K562 (cell line): ENCODE measurements around the gene COX4I2.
A peak's percentile ranks its signal among the peaks of the same experiment; 100 is the strongest.

Experiments used
- ATF1 ChIP-seq, 2 experiments: fragments of 450-650 bp in 1 of 2; IDR thresholded peaks; 2 replicates each; pipeline ENCODE4 v1.6.1; 2016; ENCODE audit warnings: missing compliant biosample characterization in 1 of 2, missing genetic modification characterization in 1 of 2
- ETV6 ChIP-seq, 3 experiments: fragments of 150-350 bp in 1 of 3; sonication (generic) in 1 of 3; formaldehyde crosslinking in 1 of 3; IDR thresholded peaks; 2 replicates each; pipeline versions ENCODE4 v1.6.1 to v1.8.0; 2014 to 2022; ENCODE audit warnings: borderline replicate concordance in 2 of 3, low read depth in 2 of 3, antibody characterized with exemption in 1 of 3, low read length in 1 of 3, mild to moderate bottlenecking in 1 of 3, missing genetic modification reagents in 1 of 3
- MTA3 ChIP-seq: fragments of 450-650 bp; formaldehyde crosslinking; IDR thresholded peaks from 2 replicates; pipeline ENCODE4 v1.6.1; 2017; ENCODE audit warnings: mild to moderate bottlenecking, borderline replicate concordance
- PCBP2 ChIP-seq: fragments of 200-400 bp; formaldehyde crosslinking; IDR thresholded peaks from 2 replicates; pipeline ENCODE4 v1.6.1; 2018; ENCODE audit warnings: low read length, low read depth, mild to moderate bottlenecking, moderate library complexity; ENCODE audit not compliant: poor library complexity, severe bottlenecking
- POLR2A ChIP-seq: fragments of 450-650 bp; conservative IDR thresholded peaks from 2 replicates; pipeline ENCODE4 v1.6.1; 2016
- PRDM10 ChIP-seq: fragments of 450-650 bp; IDR thresholded peaks from 2 replicates; pipeline ENCODE4 v1.6.1; 2018; ENCODE audit not compliant: partially characterized antibody
- SETDB1 ChIP-seq: IDR thresholded peaks from one replicate; pipeline ENCODE4 v1.6.1; 2012; ENCODE audit warnings: low read length, control low read depth, inconsistent platforms
- TCF7 ChIP-seq: sonication (generic); IDR thresholded peaks from 2 replicates; pipeline ENCODE4 v1.6.1; 2016; ENCODE audit warnings: antibody characterized with exemption, borderline replicate concordance
- TFE3 ChIP-seq: fragments of 450-650 bp; formaldehyde crosslinking; IDR thresholded peaks from 2 replicates; pipeline ENCODE4 v1.4.0; 2020; ENCODE audit warnings: mild to moderate bottlenecking, mixed read lengths
- ZNF324 ChIP-seq: fragments of 250-450 bp; sonication (Bioruptor Pico); IDR thresholded peaks from 2 replicates; pipeline ENCODE4 v1.4.0; 2020; ENCODE audit warnings: mild to moderate bottlenecking
- ZNF707 ChIP-seq: fragments of 250-450 bp; sonication (Bioruptor Pico); conservative IDR thresholded peaks from 2 replicates; pipeline ENCODE4 v1.8.0; 2022; ENCODE audit warnings: inconsistent platforms, mild to moderate bottlenecking, moderate library complexity
- TF ChIP-seq, protein P1 (sequence below), 2 experiments: fragments of 450-650 bp in 1 of 2; sonication (generic) in 1 of 2; formaldehyde crosslinking in 1 of 2; IDR thresholded peaks in 1 of 2; conservative IDR thresholded peaks in 1 of 2; 2 replicates each; pipeline versions ENCODE4 v1.6.1 to v1.8.1; 2016 to 2023; ENCODE audit warnings: mild to moderate bottlenecking in 2 of 2, moderate library complexity in 2 of 2, inconsistent platforms in 1 of 2, missing genetic modification reagents in 1 of 2
- TF ChIP-seq, protein P2 (sequence below), 3 experiments: IDR thresholded peaks in 2 of 3; conservative IDR thresholded peaks in 1 of 3; 2 replicates each; pipeline ENCODE4 v1.5.1; 2011 to 2012; ENCODE audit warnings: low read length in 3 of 3, mild to moderate bottlenecking in 3 of 3, control low read depth in 2 of 3, improper control_type of control experiment in 1 of 3, inconsistent platforms in 1 of 3, low read depth in 1 of 3, mixed read lengths in 1 of 3, moderate library complexity in 1 of 3; ENCODE audit not compliant: insufficient read depth in 2 of 3
- TF ChIP-seq, protein P3 (sequence below): sonication (generic); formaldehyde crosslinking; IDR thresholded peaks from 2 replicates; pipeline ENCODE4 v1.8.1; 2023; ENCODE audit warnings: mild to moderate bottlenecking, missing genetic modification reagents

DNA sequence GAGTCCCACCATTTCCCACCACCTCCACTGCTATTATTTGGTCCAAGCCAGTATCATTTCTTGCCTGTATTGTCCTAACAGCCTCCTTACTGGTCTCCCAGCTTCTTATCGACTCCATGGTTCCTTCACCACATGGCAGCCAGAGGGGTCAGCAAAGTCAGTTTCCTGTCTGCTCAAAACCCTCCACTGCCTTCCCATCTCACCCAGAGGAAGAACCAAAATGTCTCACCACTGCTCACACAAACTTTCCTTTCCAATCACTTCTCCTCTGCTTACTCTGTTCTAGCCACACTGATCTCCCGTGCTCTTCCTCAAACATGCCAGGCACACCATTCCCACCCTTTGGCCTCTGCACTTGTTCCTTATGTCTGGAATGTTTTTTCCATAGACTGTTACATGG, 45.2 kb downstream of the COX4I2 start:
- TF ChIP-seq POLR2A (peak; percentile 51; the same call in 1 of the 2 replicates), ETV6 (IDR thresholded peaks at IDR 0.05; ENCODE audit: borderline replicate concordance in 1 of 2, low read depth in 2 of 2, low read length in 1 of 2) (no peak), ETV6 (CRISPR knock-in tag; IDR thresholded peaks at IDR 0.05; ENCODE audit: borderline replicate concordance) (no peak), PRDM10 (no peak), MTA3 (no peak), SETDB1 (no peak), ATF1 (CRISPR knock-in tag; IDR thresholded peaks at IDR 0.05) (no peak), ATF1 (tag; IDR thresholded peaks at IDR 0.05) (no peak), PCBP2 (no peak), ZNF707 (CRISPR knock-in tag) (no peak), TFE3 (CRISPR knock-in tag) (no peak), TCF7 (no peak), ZNF324 (CRISPR knock-in tag) (no peak)
- TF ChIP-seq, protein P1, sequence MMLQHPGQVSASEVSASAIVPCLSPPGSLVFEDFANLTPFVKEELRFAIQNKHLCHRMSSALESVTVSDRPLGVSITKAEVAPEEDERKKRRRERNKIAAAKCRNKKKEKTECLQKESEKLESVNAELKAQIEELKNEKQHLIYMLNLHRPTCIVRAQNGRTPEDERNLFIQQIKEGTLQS (IDR thresholded peaks at IDR 0.05) = no peak
- TF ChIP-seq, protein P1 (CRISPR knock-in tag; conservative IDR thresholded peaks at IDR 0.05) = no peak
- TF ChIP-seq, protein P2, sequence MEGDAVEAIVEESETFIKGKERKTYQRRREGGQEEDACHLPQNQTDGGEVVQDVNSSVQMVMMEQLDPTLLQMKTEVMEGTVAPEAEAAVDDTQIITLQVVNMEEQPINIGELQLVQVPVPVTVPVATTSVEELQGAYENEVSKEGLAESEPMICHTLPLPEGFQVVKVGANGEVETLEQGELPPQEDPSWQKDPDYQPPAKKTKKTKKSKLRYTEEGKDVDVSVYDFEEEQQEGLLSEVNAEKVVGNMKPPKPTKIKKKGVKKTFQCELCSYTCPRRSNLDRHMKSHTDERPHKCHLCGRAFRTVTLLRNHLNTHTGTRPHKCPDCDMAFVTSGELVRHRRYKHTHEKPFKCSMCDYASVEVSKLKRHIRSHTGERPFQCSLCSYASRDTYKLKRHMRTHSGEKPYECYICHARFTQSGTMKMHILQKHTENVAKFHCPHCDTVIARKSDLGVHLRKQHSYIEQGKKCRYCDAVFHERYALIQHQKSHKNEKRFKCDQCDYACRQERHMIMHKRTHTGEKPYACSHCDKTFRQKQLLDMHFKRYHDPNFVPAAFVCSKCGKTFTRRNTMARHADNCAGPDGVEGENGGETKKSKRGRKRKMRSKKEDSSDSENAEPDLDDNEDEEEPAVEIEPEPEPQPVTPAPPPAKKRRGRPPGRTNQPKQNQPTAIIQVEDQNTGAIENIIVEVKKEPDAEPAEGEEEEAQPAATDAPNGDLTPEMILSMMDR (IDR thresholded peaks at IDR 0.05 in 2 of 3, conservative IDR thresholded peaks at IDR 0.05 in 1 of 3; ENCODE audit: insufficient read depth in 2 of 3, low read depth in 1 of 3, low read length in 3 of 3) = no peak
- TF ChIP-seq, protein P3, sequence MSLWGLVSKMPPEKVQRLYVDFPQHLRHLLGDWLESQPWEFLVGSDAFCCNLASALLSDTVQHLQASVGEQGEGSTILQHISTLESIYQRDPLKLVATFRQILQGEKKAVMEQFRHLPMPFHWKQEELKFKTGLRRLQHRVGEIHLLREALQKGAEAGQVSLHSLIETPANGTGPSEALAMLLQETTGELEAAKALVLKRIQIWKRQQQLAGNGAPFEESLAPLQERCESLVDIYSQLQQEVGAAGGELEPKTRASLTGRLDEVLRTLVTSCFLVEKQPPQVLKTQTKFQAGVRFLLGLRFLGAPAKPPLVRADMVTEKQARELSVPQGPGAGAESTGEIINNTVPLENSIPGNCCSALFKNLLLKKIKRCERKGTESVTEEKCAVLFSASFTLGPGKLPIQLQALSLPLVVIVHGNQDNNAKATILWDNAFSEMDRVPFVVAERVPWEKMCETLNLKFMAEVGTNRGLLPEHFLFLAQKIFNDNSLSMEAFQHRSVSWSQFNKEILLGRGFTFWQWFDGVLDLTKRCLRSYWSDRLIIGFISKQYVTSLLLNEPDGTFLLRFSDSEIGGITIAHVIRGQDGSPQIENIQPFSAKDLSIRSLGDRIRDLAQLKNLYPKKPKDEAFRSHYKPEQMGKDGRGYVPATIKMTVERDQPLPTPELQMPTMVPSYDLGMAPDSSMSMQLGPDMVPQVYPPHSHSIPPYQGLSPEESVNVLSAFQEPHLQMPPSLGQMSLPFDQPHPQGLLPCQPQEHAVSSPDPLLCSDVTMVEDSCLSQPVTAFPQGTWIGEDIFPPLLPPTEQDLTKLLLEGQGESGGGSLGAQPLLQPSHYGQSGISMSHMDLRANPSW (CRISPR knock-in tag) = no peak
